Kidney tubule cell (primary cell): ENCODE measurements around the gene OCSTAMP.

Source experiments
- DNase-seq: peaks from one replicate; pipeline ENCODE4 v3.0.0-alpha.2; 2018; ENCODE audit warnings: low spot score

OCSTAMP gene

GRCh38 chr20:46512943-46513844 is 37.3 kb downstream of the OCSTAMP start, which contains the start of gene ZNF334:
Gene ZNF334 (minus strand): TSS chr20:46513559. CDS start chr20:46512102, 1,457 bp downstream.
- peak; percentile 67 for DNase-seq

GRCh38 chr20:46509523-46509922 is 40.9 kb downstream of the OCSTAMP start:
- DNase-seq, result no peak

- DNase-seq, result no peak
Measured at GRCh38 chr20:46507760-46508407, 42.6 kb downstream of the OCSTAMP start.

GRCh38 chr20:46505506-46505905 is 44.9 kb downstream of the OCSTAMP start:
- no peak for DNase-seq

- DNase-seq, result no peak
Measured at GRCh38 chr20:46501961-46502360, 48.5 kb downstream of the OCSTAMP start.

GRCh38 chr20:46501337-46501942 is 49.0 kb downstream of the OCSTAMP start:
- DNase-seq, result no peak

GRCh38 chr20:46494077-46494476 is 56.4 kb downstream of the OCSTAMP start:
- no peak for DNase-seq

GRCh38 chr20:46491354-46491753 is 59.1 kb downstream of the OCSTAMP start:
- no peak for DNase-seq
